OCI-LY1 (cell line): Measurements from ENCODE around the gene CD276.
A peak's percentile ranks its signal among the peaks of the same experiment; 100 is the strongest.

Experiments used
- H2AFZ ChIP-seq: fragments of 200-600 bp; sonication (generic), shearing (Covaris generic); 2 replicates; pipeline ENCODE4 v1.6.0; 2014; ENCODE audit warnings: antibody characterized with exemption, mild to moderate bottlenecking, low read length
- H3F3A ChIP-seq: fragments of 200-600 bp; sonication (generic), shearing (Covaris generic); 2 replicates; pipeline ENCODE4 v1.6.0; 2014; ENCODE audit warnings: mild to moderate bottlenecking, antibody characterized with exemption, low read length, moderate library complexity; ENCODE audit not compliant: insufficient read depth
- H3K27ac ChIP-seq: fragments of 200-600 bp; sonication (generic); 2 replicates; pipeline ENCODE4 v1.5.1; 2014; ENCODE audit warnings: low read length, mixed run types, mild to moderate bottlenecking, low read depth; ENCODE audit not compliant: poor library complexity, severe bottlenecking
- H3K27me3 ChIP-seq: fragments of 200-600 bp; sonication (generic); 2 replicates; pipeline ENCODE4 v1.6.0; 2014; ENCODE audit warnings: antibody characterized with exemption, mild to moderate bottlenecking, low read length, moderate library complexity; ENCODE audit not compliant: insufficient read depth
- H3K36me3 ChIP-seq: fragments of 200-600 bp; sonication (generic); 2 replicates; pipeline ENCODE4 v1.6.1; 2014; ENCODE audit warnings: mild to moderate bottlenecking, antibody characterized with exemption, low read length, moderate library complexity, mixed read lengths; ENCODE audit not compliant: insufficient read depth
- H3K4me1 ChIP-seq: fragments of 200-600 bp; sonication (generic); 2 replicates; pipeline ENCODE4 v1.5.1; 2014; ENCODE audit warnings: mild to moderate bottlenecking, low read length, moderate library complexity; ENCODE audit not compliant: insufficient read depth, severe bottlenecking
- H3K4me2 ChIP-seq: fragments of 200-600 bp; sonication (generic), shearing (Covaris generic); 2 replicates; pipeline ENCODE4 v1.6.1; 2014; ENCODE audit warnings: low read length
- H3K4me3 ChIP-seq: fragments of 200-600 bp; sonication (generic); 2 replicates; pipeline ENCODE4 v1.5.1; 2014; ENCODE audit warnings: low read length, low read depth, mild to moderate bottlenecking, mixed read lengths; ENCODE audit not compliant: poor library complexity, severe bottlenecking
- H3K79me2 ChIP-seq: fragments of 200-600 bp; shearing (Covaris generic); 2 replicates; pipeline ENCODE4 v1.6.1; 2016; ENCODE audit warnings: mixed run types, low read length, mixed read lengths; ENCODE audit not compliant: insufficient read depth
- H3K9ac ChIP-seq: fragments of 200-600 bp; sonication (generic), shearing (Covaris generic); 2 replicates; pipeline ENCODE4 v1.6.1; 2014; ENCODE audit warnings: mild to moderate bottlenecking, low read length, mixed read lengths
- H3K9me2 ChIP-seq: fragments of 200-600 bp; sonication (generic), shearing (Covaris generic); 2 replicates; pipeline ENCODE4 v1.6.1; 2014; ENCODE audit warnings: low read depth, mild to moderate bottlenecking, low read length, mixed read lengths
- H3K9me3 ChIP-seq: fragments of 200-600 bp; shearing (Covaris generic); 2 replicates; pipeline ENCODE4 v1.6.1; 2014; ENCODE audit warnings: low read length, mixed read lengths
- H4K20me1 ChIP-seq: fragments of 200-600 bp; sonication (generic), shearing (Covaris generic); 2 replicates; pipeline ENCODE4 v1.6.0; 2016; ENCODE audit warnings: mild to moderate bottlenecking, low read length; ENCODE audit not compliant: insufficient read depth
- EZH2 ChIP-seq: fragments of 200-600 bp; sonication (generic), shearing (Covaris generic); IDR thresholded peaks from 2 replicates; pipeline ENCODE4 v1.8.0; 2017; ENCODE audit warnings: borderline replicate concordance, mixed run types, mild to moderate bottlenecking, antibody characterized with exemption, low read length, moderate library complexity, mixed read lengths
- TF ChIP-seq, protein P1 (sequence below): fragments of 200-600 bp; sonication (generic), shearing (Covaris generic); IDR thresholded peaks from 2 replicates; pipeline ENCODE4 v1.5.1; 2017; ENCODE audit warnings: mild to moderate bottlenecking, antibody characterized with exemption, low read length, moderate library complexity, mixed read lengths

Gene CD276

DNA sequence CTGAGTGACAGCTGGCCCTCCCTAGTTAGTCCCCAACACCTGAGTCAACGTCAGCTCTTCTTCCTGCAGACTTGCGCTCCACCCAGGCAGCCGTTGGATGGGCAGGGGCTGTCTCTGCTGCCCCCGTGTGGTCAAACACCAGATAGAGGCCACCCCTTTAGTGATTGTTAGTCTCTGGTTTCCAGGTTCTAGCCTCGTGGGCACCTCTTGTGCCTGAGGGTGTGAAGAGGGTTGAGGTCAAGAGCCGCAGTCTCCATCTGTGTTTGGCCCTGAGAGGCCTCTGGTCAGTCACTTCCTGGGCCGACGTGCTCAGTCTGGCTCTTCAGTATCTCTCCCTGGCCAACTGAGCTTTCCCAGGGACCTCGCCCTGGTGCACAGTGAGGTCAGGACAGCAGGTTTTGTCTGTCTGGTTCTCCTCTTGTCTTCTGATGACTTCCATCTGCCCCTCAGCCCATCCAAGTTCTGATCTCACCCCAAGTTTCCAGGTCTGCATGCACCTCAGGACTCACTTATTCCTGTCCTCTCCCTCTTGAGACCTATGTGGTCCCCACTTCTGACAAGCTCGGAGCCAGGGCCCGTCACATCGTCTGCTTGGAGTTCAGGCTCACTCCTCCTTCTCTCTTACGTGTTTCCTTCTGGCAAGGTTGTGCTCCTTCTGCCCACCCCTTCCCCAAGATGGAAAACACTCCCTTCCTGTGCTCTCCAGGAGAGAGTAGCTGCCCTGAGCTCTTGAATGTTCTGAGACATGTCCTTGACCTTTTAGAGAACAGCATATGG lies 20.9 kb downstream of the CD276 start:
- no peak overlapping the region for H3K9ac ChIP-seq
- no peaks in the 10 kb centered on the region for H3K27me3 ChIP-seq
- H3K9me2 ChIP-seq: no peaks in the 10 kb centered on the region
- H2AFZ ChIP-seq: no peak overlapping the region
- no peak overlapping the region for H3K27ac ChIP-seq
- H3K9me3 ChIP-seq: no peaks in the 10 kb centered on the region
- TF ChIP-seq, protein P1, sequence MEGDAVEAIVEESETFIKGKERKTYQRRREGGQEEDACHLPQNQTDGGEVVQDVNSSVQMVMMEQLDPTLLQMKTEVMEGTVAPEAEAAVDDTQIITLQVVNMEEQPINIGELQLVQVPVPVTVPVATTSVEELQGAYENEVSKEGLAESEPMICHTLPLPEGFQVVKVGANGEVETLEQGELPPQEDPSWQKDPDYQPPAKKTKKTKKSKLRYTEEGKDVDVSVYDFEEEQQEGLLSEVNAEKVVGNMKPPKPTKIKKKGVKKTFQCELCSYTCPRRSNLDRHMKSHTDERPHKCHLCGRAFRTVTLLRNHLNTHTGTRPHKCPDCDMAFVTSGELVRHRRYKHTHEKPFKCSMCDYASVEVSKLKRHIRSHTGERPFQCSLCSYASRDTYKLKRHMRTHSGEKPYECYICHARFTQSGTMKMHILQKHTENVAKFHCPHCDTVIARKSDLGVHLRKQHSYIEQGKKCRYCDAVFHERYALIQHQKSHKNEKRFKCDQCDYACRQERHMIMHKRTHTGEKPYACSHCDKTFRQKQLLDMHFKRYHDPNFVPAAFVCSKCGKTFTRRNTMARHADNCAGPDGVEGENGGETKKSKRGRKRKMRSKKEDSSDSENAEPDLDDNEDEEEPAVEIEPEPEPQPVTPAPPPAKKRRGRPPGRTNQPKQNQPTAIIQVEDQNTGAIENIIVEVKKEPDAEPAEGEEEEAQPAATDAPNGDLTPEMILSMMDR: peak; percentile 78
- TF ChIP-seq EZH2: no peak
- no peaks in the 10 kb centered on the region for H3K36me3 ChIP-seq
- no peaks in the 10 kb centered on the region for H3K4me1 ChIP-seq
- no peaks in the 10 kb centered on the region for H3K79me2 ChIP-seq
- no peaks in the 10 kb centered on the region for H4K20me1 ChIP-seq
- no peaks in the 10 kb centered on the region for H3F3A ChIP-seq
- H3K4me2 ChIP-seq: no peak overlapping the region
- no peak overlapping the region for H3K4me3 ChIP-seq

DNA sequence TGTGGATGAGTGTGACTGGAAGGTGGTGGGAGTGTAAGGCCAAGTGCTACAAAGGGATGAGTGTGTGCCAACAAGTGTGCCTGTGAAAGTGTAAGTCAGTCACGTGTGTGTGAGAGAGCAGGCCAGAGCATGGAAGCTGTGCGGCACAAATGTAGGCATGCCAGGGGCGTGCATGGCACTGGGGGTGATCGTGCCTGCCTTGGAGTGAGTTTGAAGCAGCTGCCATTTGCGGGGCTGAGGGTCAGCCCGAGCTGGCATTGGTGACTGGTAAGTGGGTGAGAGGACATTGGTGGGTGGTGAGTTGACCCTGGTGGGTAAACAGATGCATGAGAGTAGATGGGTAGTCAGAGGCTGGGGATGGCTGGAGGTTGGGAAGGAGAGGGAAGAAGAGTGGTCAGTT lies 24.5 kb downstream of the CD276 start:
- no peaks in the 10 kb centered on the region for H3K27me3 ChIP-seq
- H3K9ac ChIP-seq: no peak overlapping the region
- no peaks in the 10 kb centered on the region for H3K79me2 ChIP-seq
- H3K27ac ChIP-seq: no peak overlapping the region
- H3K4me1 ChIP-seq: no peaks in the 10 kb centered on the region
- no peak overlapping the region for H3K4me3 ChIP-seq
- H3K9me2 ChIP-seq: no peaks in the 10 kb centered on the region
- no peaks in the 10 kb centered on the region for H4K20me1 ChIP-seq
- H3K4me2 ChIP-seq: no peak overlapping the region
- H3K36me3 ChIP-seq: no peaks in the 10 kb centered on the region
- TF ChIP-seq, protein P1: no peak
- TF ChIP-seq EZH2: no peak
- H3K9me3 ChIP-seq: no peaks in the 10 kb centered on the region
- no peak overlapping the region for H2AFZ ChIP-seq
- H3F3A ChIP-seq: no peaks in the 10 kb centered on the region

DNA sequence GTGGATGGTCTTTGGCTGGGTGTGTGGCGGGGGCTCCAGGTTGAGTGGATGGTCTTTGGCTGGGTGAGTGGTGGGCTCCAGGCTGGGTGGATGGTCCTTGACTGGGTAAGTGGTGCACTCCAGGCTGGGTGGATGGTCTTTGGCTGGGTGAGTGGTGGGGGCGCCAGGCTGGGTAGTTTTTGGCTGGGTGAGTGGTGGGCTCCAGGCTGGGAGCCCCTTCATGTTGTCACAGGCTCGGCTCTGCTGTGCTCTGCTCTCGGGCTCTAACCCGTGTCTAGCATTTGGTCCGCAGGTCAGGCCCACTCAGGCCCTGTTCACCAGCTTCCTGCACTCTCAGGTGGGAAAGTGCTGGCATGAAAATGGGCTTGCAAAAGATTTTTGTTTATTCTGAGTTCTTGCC lies 25.1 kb downstream of the CD276 start:
- Histone ChIP-seq H3K9me2 (no peaks in the 10 kb centered on the region), H3K27me3 (no peaks in the 10 kb centered on the region), H3K27ac (no peak overlapping the region), H3K4me2 (no peak overlapping the region), H3K4me3 (no peak overlapping the region), H3K36me3 (no peaks in the 10 kb centered on the region), H3F3A (no peaks in the 10 kb centered on the region), H3K79me2 (no peaks in the 10 kb centered on the region), H3K9me3 (no peaks in the 10 kb centered on the region), H2AFZ (no peak overlapping the region), H3K4me1 (no peaks in the 10 kb centered on the region), H3K9ac (no peak overlapping the region), H4K20me1 (no peaks in the 10 kb centered on the region)
- TF ChIP-seq EZH2: no peak
- TF ChIP-seq, protein P1: no peak
